Stimulated activated naive CD4-positive, alpha-beta T cell treated with Interleukin-2 at 50 U/mL for 16 hours (primary cell): ENCODE data around the gene SPHK2.
"Not testable (repeated sequence)": the region's sequence is repeated elsewhere in the genome, so short reads cannot be mapped to it uniquely, and the experiment has no call there.

ENCODE experiments used
- DNase-seq: peaks from one replicate; lab custom pipeline; 2025; lab: John Stamatoyannopoulos, UW

The SPHK2 gene

DNA sequence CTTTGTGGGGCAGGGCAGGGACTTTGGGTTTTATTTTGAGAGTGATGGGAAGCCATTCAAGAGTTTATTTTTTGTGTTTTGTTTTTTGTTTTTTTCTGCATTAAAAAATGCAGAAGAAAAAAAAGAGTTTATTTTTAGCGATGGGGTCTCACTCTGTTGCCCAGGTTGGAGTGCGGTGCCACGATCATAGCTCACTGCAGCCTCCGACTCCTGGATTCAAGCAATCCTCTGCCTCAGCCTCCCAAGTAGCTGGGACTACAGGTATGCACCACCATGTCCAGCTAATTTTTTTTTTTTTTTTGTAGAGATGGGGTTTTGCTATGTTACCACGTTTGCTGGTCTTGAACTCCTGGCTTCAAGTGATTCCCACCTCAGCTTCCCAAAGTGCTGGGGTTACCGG lies 39.2 kb downstream of the SPHK2 start:
- DNase-seq = no peak

DNA sequence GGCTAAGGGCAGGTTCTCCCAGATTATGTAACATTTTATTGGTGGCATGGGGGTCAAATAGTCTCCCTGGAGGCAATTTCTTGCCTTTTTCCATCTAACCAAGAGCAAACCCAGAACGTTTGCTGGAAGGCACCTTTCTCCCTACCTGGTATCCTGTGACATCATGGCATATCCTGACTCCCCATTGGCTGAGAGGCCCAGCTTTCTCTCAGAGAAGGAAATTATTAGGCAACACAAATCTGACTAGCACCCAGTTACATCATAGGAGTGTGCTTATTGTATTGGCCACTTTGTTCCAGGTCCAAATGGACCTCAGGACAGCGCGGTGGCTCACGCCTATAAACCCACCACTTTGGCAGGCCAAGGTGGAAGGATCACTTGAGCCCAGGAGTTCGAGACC lies 40.5 kb downstream of the SPHK2 start:
- DNase-seq = no peak

DNA sequence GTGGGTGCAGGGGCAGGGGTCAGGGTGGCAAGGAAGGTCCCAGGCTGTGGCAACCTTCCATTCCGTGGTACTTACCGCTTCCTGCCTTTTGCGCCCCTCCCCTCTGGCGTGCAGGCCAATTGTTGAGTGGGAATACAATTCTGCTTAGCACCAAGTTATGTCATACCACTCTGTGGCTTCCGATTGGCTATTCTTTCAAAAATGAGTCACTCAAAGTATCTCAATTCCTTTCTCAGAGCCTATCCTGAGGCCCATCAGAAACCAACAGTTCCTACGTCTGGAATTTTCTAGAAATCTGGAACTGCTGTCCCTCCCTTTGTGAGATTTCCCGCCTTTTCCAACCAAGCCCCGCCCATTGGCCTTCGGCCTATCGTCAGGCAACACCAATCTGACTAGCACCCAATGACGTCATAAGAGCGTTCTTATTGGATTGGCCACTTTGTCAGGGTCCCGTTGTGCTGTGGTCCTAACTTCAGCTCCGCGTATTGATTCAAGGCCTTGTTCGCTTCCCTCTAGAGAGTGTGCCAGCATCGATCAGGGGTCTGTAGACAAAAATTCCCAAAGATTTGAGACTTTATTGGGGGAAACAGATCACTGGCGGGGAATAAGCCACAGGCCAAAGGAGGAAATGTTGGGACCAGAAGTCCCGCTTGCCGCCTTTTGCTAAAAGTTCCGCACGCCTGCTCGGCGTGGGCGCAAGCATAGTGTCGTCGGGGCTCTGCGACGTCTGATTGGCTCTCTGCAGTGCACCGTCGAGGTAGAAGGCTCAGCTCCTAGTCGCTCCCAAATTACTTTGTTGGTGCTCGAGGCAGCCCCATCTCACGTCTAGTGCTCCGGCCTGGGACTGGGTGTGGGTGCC lies 41.8 kb downstream of the SPHK2 start:
- DNase-seq = peak; percentile 72

DNA sequence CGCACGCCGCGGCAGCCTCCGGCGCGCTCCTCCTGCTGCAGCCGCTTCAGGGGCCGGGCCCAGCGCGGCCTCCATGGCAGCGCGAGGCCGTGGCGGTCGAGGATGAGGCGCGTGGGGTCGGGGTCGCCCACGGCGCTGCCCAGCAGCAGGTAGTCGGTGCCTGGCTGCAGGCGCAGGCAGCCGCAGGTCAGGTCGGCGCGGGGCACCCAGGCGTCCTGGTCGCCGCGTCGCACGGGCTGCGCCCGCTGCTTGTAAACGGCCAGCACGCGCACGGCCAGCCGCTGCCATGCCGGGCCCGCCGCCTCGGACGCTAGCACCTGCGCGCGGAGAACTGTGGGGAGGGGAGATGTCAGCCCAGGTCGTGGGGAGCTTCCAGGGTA lies 42.4 kb downstream of the SPHK2 start:
- DNase-seq = no peak

DNA sequence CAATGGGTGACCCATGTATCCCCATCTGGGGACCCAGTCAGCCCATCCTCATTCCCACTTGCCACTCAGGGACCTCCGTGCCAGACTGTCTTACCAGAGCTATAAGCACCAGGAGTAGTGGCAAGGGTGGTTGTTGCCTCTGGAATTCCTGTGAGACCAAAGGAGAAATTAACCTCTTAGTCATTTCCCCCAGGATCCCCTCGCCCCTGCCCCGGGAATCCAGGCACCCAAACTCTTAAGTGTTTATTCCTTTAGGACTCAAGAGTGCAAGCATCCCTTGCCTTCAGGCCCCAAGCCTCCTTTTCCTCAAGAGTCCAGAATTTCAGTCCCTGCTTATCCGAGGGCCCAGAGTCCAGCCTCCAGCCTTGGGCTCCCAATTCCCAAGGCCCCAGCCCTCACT lies 44.4 kb downstream of the SPHK2 start:
- DNase-seq = no peak

DNA sequence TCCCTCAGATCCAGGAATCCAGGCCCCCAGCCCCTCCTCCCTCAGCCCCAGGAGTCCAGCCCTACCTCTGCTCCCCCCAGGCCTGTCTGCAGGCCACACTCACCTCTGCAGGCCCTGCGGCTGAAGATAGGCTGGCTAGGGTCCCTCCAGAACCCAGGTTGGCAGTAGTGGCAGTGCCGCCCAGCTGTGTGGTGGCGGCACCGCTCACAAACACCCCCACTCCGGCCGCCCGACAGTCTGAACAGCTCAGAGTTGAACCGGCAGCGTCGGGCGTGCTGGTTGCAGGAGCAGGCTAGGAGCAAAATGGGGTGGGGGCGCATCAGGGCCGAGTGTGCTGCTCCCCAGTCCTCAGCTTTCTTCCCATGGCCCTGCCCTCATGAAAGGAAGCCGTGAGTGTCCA lies 45.2 kb downstream of the SPHK2 start:
- no peak for DNase-seq

DNA sequence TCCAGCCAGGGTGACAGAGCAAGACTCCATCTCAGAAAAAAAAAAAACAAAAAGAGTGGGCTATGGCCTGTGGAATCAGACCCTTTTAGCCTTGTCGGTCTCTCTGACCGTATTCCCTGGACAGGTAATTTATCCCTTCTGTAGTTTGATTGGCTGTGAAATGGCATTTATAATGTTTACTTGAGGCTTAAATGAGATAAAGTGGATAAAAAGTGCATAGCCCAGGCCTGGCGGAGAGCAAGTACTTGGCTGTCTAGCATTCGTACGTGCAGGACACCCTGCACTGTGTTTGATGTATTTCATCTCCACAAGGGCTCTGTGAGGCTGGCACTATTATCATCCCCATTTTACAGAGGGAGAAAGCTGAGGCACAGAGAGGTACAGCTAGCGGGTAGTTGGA lies 46.5 kb downstream of the SPHK2 start:
- DNase-seq = no peak

DNA sequence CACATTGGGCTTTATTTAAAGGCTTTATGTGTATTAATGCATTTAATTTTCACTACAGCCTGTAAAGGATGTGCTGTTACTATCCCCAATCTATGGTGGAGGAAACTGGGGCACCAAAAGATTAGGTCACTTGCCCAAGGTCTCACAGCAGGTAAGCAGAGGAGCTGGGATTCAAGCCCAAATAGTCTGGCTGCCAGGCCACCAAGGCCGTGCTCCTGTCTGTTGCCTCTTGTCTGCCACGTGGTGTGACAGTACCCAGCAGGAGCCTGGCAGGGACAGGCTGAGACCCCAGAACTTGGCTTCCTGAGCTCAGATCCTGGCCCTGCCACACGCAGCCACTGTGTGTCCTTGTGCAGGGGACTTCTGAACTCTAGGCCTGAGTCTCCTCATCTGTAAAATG lies 49.0 kb downstream of the SPHK2 start:
- no peak for DNase-seq

DNA sequence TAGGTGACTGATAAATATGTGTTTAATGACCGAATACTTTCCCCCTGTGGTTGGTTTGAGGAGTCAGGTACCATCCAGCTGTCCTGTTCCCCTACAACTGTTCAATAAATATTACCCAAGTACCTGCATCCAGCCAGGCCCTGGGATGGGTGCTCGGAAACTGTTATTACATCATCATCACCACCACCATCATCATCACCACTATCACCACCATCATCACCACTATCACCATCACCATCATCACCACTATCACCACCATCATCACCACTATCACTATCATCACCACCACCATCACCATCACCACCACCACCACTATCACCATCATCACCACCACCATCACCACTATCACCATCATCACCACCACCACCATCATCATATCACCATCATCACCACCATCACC lies 49.5 kb downstream of the SPHK2 start:
- no peak for DNase-seq

DNA sequence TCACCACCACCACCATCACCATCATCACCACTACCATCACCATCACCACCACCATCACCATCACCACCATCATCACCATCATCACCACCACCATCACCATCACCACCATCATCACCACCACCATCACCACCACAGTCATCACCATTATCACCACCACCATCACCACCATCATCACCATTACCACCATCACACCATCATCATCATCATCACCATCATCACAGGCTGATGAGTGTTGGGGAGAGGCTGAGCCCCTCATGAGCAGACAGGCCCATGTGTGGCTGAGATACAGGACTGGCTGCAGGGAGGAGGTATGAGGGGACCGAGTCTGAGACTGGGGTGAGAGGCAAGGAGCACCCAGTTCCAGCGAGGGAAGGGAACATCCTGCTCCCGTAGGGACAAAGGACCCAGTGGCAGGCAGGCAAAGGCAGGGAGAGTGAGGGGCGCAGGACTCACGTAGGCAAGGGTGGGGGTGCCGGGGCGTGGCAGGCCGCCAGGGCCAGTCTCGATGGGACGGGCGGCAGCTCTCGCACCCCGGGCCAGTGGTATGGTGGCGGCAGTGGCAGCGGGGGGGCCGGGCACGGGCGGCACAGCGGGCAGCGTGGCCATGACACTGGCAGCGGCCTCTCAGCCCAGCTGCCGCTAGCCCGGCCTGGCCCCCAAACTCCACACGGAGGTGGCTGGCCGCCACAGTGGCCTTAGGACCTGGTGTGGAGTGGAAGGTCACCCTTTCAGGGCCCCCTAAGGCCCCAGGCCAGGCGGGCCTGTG lies 50.8 kb downstream of the SPHK2 start:
- DNase-seq = no peak

DNA sequence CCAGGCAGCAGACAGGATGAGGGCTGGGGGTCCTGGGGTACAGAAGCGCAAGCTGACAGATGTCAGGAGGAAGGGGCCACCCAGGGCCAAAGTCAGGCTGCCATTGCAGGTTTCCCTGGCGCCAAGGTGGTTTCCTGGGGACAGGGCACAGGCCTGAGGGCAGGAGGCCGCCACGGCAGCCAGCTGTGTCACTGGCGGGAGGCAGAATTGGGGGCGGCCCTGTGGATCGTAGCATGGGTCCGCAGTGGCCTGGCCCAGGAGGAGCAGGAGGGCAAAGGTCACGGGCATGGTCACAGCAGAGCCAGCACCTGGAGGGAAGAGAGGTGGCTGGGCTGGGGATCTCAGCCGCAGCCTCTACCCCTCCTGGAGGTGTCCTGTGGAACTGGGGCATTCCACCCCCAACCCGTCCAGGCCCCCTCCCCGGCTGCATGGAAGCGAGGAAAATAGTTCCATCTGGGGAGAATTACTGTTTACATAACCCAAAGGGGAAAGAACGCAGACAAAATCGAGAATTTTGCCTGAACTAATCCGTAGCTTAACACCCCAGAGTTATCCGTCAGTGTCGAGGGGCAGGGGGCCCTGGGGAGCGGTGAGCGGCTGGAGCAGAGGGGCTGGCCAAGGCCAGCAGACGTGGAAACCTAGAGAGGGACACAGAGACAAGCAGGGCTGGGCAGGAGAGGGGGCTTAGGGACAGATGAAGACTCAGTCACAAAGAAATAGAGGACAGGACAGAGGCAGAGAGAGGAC lies 51.6 kb downstream of the SPHK2 start:
- no peak for DNase-seq

DNA sequence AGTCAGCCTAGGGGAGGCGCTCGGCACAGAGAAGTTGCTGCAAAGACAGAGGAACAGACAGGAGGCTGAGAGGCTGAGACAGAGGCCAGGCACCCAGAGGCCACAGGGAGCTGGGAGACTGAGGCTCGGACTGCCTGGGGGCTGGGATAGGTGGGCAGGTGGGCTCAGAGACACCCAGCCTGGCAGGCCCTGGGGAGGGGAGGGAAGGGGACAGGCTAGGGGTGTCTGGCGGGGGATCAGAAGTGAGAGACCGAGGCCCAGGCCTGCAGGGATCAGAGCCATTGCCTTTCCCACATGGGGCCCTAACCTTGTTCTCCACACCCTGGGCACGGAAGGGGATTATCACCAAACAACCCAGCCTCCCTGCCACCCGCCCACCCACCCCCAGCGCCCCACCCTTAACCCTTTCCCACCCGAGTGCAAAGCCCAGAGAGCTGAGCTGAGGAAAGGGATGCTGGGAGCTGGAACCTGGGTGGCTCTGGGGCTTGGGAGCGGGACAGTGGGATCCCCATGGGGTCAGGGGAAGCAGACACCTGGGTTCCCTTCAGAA lies 52.2 kb downstream of the SPHK2 start:
- no peak for DNase-seq

DNA sequence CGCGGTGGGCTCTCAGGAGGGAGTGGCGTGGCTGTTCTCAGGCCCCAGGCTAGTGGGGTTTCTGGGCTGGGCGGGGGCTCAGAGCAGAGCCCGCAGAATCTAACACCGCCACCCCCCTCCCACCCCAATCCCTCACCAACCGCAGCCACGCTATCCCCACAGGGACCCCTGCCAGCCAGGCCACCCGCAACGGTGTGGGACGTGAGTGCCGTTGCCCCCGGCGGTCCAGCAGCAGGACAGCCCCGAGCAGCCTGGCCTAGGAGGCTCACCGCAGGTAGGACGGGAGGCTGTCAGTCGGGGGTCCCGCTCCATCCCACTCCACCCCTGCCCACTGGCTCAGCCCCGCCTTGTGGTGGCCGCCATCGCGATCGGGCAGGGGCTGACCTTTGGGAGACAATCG lies 53.7 kb downstream of the SPHK2 start, which contains the start of gene NTN5:
NTN5 (minus strand) TSS at position 24 of the 400 bp plus-strand sequence. CDS start 2,031 bp downstream, outside the sequence.
- DNase-seq = no peak

DNA sequence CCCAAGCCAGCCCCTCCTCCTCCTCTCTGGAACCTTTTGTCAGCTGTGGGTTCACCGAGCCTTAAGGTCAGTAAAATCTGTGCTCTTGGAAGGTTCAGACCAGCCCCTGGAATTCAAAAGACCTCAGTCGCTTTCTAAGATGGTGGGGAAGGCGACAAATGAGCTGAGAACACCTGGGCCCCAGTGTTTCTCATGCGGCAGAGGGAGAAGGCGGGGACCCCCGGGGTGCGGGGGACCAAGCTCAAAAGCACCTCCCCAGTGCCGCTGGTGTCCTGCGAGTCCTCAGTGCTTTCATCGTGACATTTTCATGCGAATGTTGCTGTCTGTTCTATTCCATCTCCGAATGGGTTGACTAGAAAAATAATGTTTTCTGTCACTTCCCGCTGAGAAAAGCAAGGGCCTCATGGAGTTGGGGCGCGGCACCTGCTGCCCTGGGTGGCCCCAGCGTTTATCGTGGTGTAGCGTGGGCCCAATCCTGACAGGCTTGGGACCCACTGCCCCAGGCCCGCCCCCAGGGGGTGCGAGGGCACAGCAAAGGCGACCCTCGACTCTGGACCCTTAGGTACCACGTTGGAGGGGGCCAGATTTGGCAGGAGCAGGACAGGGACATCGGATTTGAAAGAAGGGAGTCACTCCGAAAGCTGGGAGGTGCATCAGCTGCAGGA lies 54.3 kb downstream of the SPHK2 start:
- no peak for DNase-seq

DNA sequence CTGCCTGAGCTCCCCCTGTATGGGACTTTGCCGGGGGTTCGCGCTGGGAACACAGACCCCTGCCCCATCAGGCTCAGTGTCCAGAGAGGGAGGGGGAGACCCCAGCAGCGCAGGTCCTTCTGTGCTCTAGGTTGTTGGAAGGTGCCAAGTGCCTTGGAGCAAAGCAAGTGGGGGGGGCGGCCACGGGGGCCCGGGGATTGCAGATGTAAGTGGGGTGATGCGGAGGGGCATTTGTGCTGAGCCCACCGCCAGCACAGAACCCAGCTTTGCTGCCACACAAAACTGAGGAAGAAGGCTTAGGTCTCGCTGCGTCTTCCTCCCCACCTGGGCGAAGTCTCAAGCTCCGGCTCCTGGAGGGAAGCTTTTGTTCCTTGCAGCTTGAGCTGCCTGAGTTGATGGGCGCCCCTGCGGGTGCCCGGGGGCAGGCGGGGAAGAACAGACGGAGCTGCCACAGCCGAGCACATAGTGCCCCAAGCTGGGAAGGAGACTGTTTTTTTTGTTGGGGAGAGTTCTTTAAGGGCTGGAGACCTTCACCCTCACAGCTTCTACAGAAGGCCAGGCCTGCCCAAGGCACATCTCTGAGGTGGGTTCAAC lies 55.0 kb downstream of the SPHK2 start:
- DNase-seq = no peak

DNA sequence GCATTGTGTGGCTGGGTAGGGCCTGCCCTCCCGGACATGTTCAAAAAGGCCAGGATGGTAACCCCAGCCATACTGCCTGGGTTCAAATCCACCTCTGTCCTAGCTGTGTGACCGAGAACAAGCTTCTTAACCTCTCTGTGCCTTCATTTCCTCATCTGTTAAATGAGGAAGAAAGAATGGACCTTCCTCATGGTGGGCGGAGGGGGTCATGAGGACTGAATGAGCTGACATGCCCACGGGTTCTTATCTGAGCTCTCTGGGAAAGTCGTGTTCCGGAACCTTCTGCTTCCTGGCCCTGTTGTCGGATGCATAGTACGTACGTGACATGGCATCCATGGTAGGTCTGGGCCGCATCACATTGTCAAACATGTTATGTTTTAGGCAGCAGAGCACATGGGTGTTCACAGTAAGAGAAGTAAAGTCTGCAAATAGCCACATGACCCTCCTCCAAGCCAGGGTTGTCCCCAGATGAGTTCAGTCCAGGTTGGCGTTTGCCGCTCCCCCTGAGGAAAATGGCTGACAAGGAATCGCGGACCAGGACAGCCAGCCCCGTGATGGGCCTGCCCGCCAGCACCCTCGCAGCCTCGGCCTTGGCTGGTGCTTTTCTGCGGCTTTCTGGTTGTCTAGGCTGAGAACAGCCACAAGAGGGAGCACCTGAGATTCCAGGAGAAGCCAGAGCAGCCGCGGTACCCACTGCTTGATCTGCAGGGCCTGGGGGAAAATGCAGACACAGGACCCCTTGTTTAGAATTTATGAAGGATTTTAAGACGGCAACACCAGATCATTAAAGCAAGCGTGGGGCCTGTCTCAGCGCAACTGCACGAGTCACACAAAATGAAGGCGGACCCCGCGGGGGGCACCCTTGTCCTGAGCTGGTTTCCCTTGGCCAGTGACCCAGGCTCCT lies 55.9 kb downstream of the SPHK2 start:
- DNase-seq = peak; percentile 67

DNA sequence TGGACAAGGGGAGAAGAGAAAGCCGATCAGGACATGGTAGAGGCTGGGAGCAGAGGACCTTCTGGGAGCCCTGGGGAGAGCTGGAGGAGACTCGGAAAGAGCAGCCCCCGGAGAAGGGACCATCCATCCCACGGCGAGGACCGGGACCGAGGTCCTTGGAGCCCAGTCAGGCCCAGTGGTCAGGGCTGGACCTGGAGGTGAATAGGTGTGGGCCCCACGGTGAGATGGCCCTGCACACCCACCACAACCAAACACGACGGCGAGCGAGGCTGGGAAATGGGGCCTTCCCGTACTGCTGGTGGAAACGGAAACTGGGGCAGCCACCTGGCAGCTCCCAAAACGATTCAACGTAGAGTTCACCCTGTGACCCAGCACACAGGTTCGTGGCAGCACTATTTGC lies 57.2 kb downstream of the SPHK2 start:
- no peak for DNase-seq

DNA sequence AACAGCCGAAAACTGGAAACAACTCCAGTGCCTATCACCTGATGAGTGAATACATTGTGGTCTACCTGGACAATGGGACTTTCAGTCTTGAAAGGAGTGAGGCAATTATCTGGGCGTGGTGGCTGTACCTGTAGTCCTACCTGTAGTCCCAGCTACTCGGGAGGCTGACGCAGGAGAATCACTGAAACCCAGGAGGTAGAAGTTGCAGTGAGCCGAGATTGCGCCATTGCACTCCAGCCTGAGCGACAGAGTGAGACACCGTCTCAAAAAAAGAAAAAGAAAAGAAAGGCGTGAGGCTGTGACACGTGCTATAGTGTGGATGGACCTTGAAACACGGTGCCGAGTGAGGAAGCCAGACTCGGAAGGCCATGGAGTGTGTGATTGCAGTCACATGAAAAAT lies 57.6 kb downstream of the SPHK2 start:
- DNase-seq = no peak

DNA sequence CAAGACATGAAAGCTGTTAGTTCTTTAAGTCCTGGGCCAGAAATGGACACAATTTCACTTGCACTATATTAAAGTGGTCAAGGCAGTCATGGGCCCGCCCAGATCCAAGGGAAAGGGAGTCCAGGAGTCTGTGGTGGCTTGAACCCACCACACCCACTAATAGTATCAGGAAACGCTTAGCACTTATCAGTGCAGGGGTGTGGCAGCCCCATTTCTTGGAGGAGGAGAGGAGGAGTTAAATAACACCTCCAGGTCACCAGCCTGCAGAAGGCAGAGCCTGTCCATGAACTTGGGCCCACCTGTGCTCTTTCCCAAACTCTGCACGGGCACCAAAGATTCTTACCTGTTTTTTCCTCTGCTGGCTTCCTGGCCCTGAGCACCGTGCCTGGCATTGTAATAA lies 58.9 kb downstream of the SPHK2 start:
- no peak for DNase-seq

DNA sequence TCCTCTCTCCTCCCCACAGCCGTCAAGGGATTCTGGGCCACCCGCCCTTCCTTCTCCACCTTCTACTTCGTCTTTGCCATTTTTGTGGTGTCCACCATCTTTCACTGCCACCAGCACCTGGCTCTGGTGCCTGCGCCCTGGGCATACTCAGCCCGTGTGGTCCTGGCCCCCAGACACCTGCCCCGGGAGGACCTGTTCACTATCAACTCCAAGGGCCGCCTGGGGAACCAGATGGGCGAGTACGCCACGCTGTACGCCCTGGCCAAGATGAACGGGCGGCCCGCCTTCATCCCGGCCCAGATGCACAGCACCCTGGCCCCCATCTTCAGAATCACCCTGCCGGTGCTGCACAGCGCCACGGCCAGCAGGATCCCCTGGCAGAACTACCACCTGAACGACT lies 60.7 kb downstream of the SPHK2 start:
- DNase-seq = not testable (repeated sequence)
